GM18858 (cell line): Measurements from ENCODE around the gene CISD3.
"Not testable (repeated sequence)": the region's sequence is repeated elsewhere in the genome, so short reads cannot be mapped to it uniquely, and the experiment has no call there.

ENCODE experiments used
- ATAC-seq: cut with Tn5 transposase; IDR thresholded peaks from one replicate; pipeline ENCODE4 v1.9.1; 2021; ENCODE audit not compliant: unreplicated experiment

The CISD3 gene

GRCh38 chr17:38707678-38708351, 22.3 kb upstream of the CISD3 start:
- ATAC-seq = no peak

- ATAC-seq = no peak
Observed at GRCh38 chr17:38709104-38709820, 20.9 kb upstream of the CISD3 start.

- ATAC-seq = no peak
Observed at GRCh38 chr17:38709864-38710603, 20.1 kb upstream of the CISD3 start.

GRCh38 chr17:38710604-38710962, 19.6 kb upstream of the CISD3 start:
- ATAC-seq = no peak

GRCh38 chr17:38710985-38711384, 19.2 kb upstream of the CISD3 start:
- ATAC-seq = no peak

DNA sequence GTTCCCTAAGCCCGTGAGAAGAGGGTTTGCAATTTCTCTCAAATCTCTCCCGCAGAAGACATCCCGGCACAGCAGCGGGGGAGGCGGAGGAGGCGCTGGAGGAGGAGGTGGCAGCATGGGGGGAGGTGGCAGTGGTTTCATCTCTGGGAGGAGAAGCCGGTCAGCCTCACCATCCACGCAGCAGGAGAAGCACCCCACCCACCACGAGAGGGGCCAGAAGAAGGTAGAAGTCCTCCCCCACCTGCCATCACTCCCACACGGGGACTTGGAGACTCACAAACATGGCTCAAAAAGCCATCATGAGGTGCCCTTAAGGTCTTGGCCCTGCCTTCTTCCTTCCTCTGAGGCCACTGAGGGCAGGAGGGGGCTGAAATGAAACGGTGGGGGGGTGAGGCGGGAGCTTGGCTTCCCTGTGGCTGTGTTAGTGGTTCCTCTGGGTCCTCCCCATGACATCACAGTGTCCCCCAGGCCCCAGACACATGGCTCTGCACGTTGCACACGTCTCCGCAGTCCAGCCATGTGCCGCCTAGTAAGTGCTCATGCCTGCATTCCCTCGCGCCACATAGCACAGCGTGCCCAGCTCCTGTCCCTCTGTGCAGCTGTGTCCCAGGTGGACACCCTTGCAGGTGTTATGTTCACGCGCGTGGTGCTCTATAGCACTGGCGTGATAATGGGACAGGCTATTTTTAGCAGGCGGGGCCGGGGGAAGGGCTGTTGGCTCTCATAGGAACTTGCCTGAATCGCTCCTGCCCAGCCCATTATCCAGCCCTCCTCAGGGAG, 18.2 kb upstream of the CISD3 start:
- no peak for ATAC-seq

DNA sequence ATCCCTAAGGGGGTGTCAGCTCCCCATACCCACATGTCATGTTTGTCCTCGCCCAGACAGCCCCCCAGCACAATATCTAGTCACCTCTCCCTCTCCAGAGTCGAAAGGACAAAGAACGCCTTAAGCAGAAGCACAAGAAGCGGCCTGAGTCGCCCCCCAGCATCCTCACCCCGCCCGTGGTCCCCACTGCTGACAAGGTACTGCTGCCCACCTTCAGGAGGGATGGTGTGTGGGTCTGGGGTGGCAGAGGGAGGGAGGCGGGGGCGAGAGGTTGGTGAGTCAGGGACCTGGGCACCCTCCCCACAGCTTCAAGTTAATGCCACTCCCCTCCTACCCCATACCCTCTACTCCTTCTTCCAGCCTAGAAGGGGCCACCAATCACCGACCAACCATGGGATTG, 17.5 kb upstream of the CISD3 start:
- ATAC-seq = no peak

GRCh38 chr17:38713456-38714075, 16.6 kb upstream of the CISD3 start:
- no peak for ATAC-seq

GRCh38 chr17:38715216-38715943, 14.8 kb upstream of the CISD3 start:
- no peak for ATAC-seq

- no peak for ATAC-seq
Observed at GRCh38 chr17:38716368-38717005, 13.7 kb upstream of the CISD3 start.

GRCh38 chr17:38717139-38717745, 12.9 kb upstream of the CISD3 start:
- ATAC-seq = no peak

DNA sequence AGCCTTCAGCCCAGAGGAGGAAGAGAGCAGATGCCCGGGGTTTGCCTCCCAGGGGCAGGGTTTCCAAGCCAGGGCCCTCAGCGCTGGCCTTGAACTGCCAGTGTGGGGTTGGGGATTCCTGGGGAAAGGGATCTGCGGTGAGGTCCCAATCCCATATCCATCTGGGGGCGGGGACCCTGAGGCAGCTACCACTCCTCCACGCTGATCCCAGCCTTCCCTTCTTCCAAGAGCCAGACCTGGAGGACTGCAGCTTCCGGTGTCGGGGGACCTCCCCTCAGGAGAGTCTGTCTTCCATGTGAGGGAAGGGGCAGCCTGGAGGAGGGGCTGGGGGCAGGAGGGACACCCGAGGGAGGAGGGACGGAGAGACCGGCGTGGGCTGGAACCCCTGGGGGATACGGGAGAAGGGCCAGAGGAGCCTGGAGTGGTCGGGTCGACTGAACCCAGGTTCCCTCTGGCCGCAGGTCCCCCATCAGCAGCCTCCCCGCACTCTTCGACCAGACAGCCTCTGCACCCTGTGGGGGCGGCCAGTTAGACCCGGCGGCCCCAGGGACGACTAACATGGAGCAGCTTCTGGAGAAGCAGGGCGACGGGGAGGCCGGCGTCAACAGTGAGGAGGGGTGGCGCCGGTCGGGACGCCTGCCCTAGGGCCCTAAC, 10.7 kb upstream of the CISD3 start:
- ATAC-seq = no peak

GRCh38 chr17:38719943-38720641, 10.0 kb upstream of the CISD3 start:
- ATAC-seq = no peak

GRCh38 chr17:38720941-38721340, 9.2 kb upstream of the CISD3 start:
- ATAC-seq = no peak

DNA sequence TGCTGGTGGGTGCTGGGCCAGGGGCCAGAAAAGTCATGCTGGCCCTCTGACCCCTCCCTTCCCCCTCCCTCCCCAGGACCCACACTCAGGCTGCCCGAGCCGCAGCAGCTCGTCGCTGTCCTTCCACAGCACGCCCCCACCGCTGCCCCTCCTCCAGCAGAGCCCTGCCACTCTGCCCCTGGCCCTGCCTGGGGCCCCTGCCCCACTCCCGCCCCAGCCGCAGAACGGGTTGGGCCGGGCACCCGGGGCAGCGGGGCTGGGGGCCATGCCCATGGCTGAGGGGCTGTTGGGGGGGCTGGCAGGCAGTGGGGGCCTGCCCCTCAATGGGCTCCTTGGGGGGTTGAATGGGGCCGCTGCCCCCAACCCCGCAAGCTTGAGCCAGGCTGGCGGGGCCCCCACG, 8.3 kb upstream of the CISD3 start:
- no peak for ATAC-seq

- no peak for ATAC-seq
Observed at GRCh38 chr17:38724337-38724988, 5.7 kb upstream of the CISD3 start.

DNA sequence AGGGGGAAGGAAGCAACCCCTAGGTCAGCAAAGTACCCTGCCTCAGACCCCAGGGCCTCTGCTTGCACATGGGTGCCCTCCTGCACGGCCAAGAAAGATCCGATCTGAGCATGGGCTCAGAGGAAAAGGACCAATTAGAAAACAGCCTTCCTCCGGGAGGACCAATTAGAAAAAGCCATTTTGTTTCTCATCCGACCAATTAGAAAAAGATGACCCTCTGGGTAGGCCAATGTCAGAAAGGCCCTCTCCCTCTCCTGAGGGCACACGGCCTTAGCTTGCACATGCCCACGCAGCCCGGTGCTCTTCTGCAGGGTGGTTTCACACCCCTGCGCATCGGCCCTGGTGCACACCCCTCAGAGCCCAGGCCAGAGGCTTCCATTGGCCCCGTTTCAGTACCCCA, 5.1 kb upstream of the CISD3 start:
- ATAC-seq = no peak

DNA sequence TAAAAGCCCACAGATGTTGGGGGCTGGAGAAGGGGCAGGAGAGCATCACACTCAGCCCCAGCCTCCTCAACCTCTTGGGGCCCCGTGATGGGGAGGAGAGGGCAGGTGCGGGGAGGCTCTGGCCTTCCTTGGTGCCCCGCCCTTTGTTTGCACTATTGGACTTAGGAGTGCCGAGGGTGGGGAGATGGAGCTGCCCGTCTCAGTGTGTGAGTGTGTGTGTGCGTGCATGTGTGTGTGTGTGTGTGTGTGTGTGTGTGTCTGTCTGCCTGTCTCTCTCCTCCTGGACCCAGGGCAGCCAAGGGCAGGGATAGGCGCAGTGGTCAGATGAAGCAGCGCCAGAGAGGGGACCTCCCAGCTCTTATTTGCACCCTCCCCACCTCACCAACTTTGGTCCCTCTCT, 4.0 kb upstream of the CISD3 start:
- not testable (repeated sequence) for ATAC-seq
